Activated CD4-positive, alpha-beta T cell treated with anti-CD3 and anti-CD28 coated beads, Interleukin-2, amount 10 ng/mL, durations not matched to agents 24 days and 14 days (primary cell): ENCODE results near the gene DPEP2. TPM values are rescaled to one million over a fixed set of nuclear protein-coding genes. Genes with fewer than 3 reads are reported as not detected.
"Not testable (repeated sequence)": the region's sequence is repeated elsewhere in the genome, so short reads cannot be mapped to it uniquely, and the experiment has no call there.

ENCODE experiments used
- DNase-seq: peaks from one replicate; pipeline ENCODE4 v3.0.0; 2022
- H3K27ac Mint-ChIP-seq: one replicate; pipeline ENCODE4 v1.8.0; 2022; ENCODE audit warnings: mild to moderate bottlenecking, mixed read lengths
- H3K27me3 Mint-ChIP-seq: one replicate; pipeline ENCODE4 v1.8.0; 2022; ENCODE audit warnings: mixed read lengths
- H3K36me3 Mint-ChIP-seq: one replicate; pipeline ENCODE4 v1.8.0; 2022; ENCODE audit warnings: low read depth, mild to moderate bottlenecking, mixed read lengths
- H3K4me1 Mint-ChIP-seq: one replicate; pipeline ENCODE4 v1.8.0; 2021; ENCODE audit warnings: mixed read lengths
- H3K4me3 Mint-ChIP-seq: one replicate; pipeline ENCODE4 v1.8.0; 2022; ENCODE audit warnings: mild to moderate bottlenecking, moderate library complexity, mixed read lengths
- H3K9me3 Mint-ChIP-seq: one replicate; pipeline ENCODE4 v1.8.0; 2021; ENCODE audit warnings: mixed read lengths
- intact Hi-C: fragments of 100-400 bp; cut with micrococcal nuclease; formaldehyde crosslinking; loops from one replicate; pipeline ENCODE4 v1.15.1; 2023
- total RNA-seq: library from RNA; stranded (reverse); gene quantifications from 2 replicates; pipeline ENCODE4 v1.2.3, GENCODE V29; 2022

The DPEP2 gene
- total RNA-seq, 1 donor from 2014 or later = 1.7 TPM

- H3K4me3 Mint-ChIP-seq = no peak overlapping the region
- H3K4me1 Mint-ChIP-seq = peaks cover 47% of the 10 kb centered on the region
- no peaks in the 10 kb centered on the region for H3K36me3 Mint-ChIP-seq
- DNase-seq = no peak
- no peaks in the 10 kb centered on the region for H3K27me3 Mint-ChIP-seq
- H3K27ac Mint-ChIP-seq = peak overlapping the region; percentile 78
- intact Hi-C loops = loop anchor here (5.0 kb wide), 1 partner anchor 232 kb away; no protein-coding TSS in a partner anchor
- H3K9me3 Mint-ChIP-seq = no peaks in the 10 kb centered on the region
These were observed 3.9 kb downstream of the DPEP2 start for GRCh38 chr16:67995423-67995822.

GRCh38 chr16:67994040-67994408 lies 5.3 kb downstream of the DPEP2 start:
- H3K27me3 Mint-ChIP-seq, H3K36me3 Mint-ChIP-seq, H3K9me3 Mint-ChIP-seq, intact Hi-C loops: not testable (repeated sequence)
- Mint-ChIP-seq H3K4me1 (peaks cover 33% of the 10 kb centered on the region), H3K27ac (peak overlapping the region; percentile 96), H3K4me3 (peak overlapping the region; percentile 86)
- peak; percentile 70 for DNase-seq

GRCh38 chr16:67993207-67994039 lies 5.9 kb downstream of the DPEP2 start:
- peak overlapping the region; percentile 96 for H3K27ac Mint-ChIP-seq
- intact Hi-C loops = loop anchor here (1.0 to 2.0 kb wide), 3 partner anchors 29 to 71 kb away; partner anchors contain the start of genes DDX28 and DUS2
- DNase-seq = peak; percentile 95
- no peaks in the 10 kb centered on the region for H3K27me3 Mint-ChIP-seq
- peak overlapping the region; percentile 86 for H3K4me3 Mint-ChIP-seq
- no peaks in the 10 kb centered on the region for H3K9me3 Mint-ChIP-seq
- peaks cover 29% of the 10 kb centered on the region for H3K4me1 Mint-ChIP-seq
- H3K36me3 Mint-ChIP-seq = no peaks in the 10 kb centered on the region

- Mint-ChIP-seq H3K9me3 (no peaks in the 10 kb centered on the region), H3K36me3 (no peaks in the 10 kb centered on the region), H3K4me3 (peak overlapping the region; percentile 34), H3K27me3 (no peaks in the 10 kb centered on the region), H3K27ac (peak overlapping the region; percentile 76), H3K4me1 (peaks cover 31% of the 10 kb centered on the region)
- intact Hi-C loops = loop anchor here (1.0 to 2.0 kb wide), 3 partner anchors 30 to 72 kb away; partner anchors contain the start of genes DDX28 and DUS2
- DNase-seq = no peak
These were observed 6.5 kb downstream of the DPEP2 start for GRCh38 chr16:67992661-67993206.

GRCh38 chr16:67990018-67990386 lies 9.3 kb downstream of the DPEP2 start:
- H3K4me1 Mint-ChIP-seq = peaks cover 18% of the 10 kb centered on the region
- H3K9me3 Mint-ChIP-seq = no peaks in the 10 kb centered on the region
- no peak for DNase-seq
- intact Hi-C loops = no loop called here
- H3K36me3 Mint-ChIP-seq = no peaks in the 10 kb centered on the region
- no peak overlapping the region for H3K4me3 Mint-ChIP-seq
- H3K27ac Mint-ChIP-seq = no peak overlapping the region
- no peaks in the 10 kb centered on the region for H3K27me3 Mint-ChIP-seq

GRCh38 chr16:67989322-67990017 lies 9.8 kb downstream of the DPEP2 start:
- H3K4me1 Mint-ChIP-seq = peaks cover 17% of the 10 kb centered on the region

GRCh38 chr16:67988675-67989074 lies 10.6 kb downstream of the DPEP2 start:
- Mint-ChIP-seq H3K4me1 (peaks cover 17% of the 10 kb centered on the region), H3K4me3 (no peak overlapping the region), H3K27ac (no peak overlapping the region), H3K9me3 (no peaks in the 10 kb centered on the region), H3K27me3 (no peaks in the 10 kb centered on the region), H3K36me3 (no peaks in the 10 kb centered on the region)
- DNase-seq = no peak
- intact Hi-C loops = no loop called here

More at GRCh38 chr16:67989322-67990017, 9.8 kb downstream of the DPEP2 start:
- intact Hi-C loops = no loop called here
- DNase-seq = no peak
- Mint-ChIP-seq H3K4me3 (no peak overlapping the region), H3K27ac (no peak overlapping the region), H3K36me3 (no peaks in the 10 kb centered on the region), H3K27me3 (no peaks in the 10 kb centered on the region), H3K9me3 (no peaks in the 10 kb centered on the region)

- no peak for DNase-seq
- Mint-ChIP-seq H3K4me1 (peaks cover 19% of the 10 kb centered on the region), H3K27ac (peak overlapping the region; percentile 65), H3K27me3 (no peaks in the 10 kb centered on the region), H3K4me3 (no peak overlapping the region), H3K9me3 (no peaks in the 10 kb centered on the region), H3K36me3 (no peaks in the 10 kb centered on the region)
- intact Hi-C loops = no loop called here
These were observed 11.7 kb downstream of the DPEP2 start for GRCh38 chr16:67987460-67988160.

- intact Hi-C loops = no loop called here
- Mint-ChIP-seq H3K27ac (no peak overlapping the region), H3K27me3 (no peaks in the 10 kb centered on the region), H3K4me3 (no peak overlapping the region), H3K9me3 (no peaks in the 10 kb centered on the region), H3K4me1 (peaks cover 18% of the 10 kb centered on the region), H3K36me3 (no peaks in the 10 kb centered on the region)
- DNase-seq = no peak
These were observed 12.3 kb downstream of the DPEP2 start for GRCh38 chr16:67986949-67987348.

- Mint-ChIP-seq H3K4me3 (no peak overlapping the region), H3K27me3 (peaks cover 3% of the 10 kb centered on the region), H3K9me3 (no peaks in the 10 kb centered on the region), H3K36me3 (no peaks in the 10 kb centered on the region), H3K4me1 (peaks cover 13% of the 10 kb centered on the region), H3K27ac (no peak overlapping the region)
- no peak for DNase-seq
- intact Hi-C loops = no loop called here
These were observed 17.1 kb downstream of the DPEP2 start for GRCh38 chr16:67982011-67982696.

- intact Hi-C loops = no loop called here
- no peak for DNase-seq
- H3K27me3 Mint-ChIP-seq = peaks cover 3% of the 10 kb centered on the region
- no peaks in the 10 kb centered on the region for H3K36me3 Mint-ChIP-seq
- no peak within 1 kb of the TSS for H3K27ac Mint-ChIP-seq
- no peak within 1 kb of the TSS for H3K4me3 Mint-ChIP-seq
- no peaks in the 10 kb centered on the region for H3K9me3 Mint-ChIP-seq
- H3K4me1 Mint-ChIP-seq = peaks cover 13% of the 10 kb centered on the region
These were observed 19.2 kb downstream of the DPEP2 start, which contains the start of gene DPEP3 for GRCh38 chr16:67979955-67980678. DPEP3 (minus strand) TSS chr16:67980499; CDS start chr16:67980380, 119 bp downstream.

GRCh38 chr16:67977469-67978227 lies 21.6 kb downstream of the DPEP2 start:
- intact Hi-C loops = no loop called here
- no peaks in the 10 kb centered on the region for H3K9me3 Mint-ChIP-seq
- H3K27ac Mint-ChIP-seq = no peak overlapping the region
- no peak overlapping the region for H3K4me3 Mint-ChIP-seq
- no peaks in the 10 kb centered on the region for H3K4me1 Mint-ChIP-seq
- peaks cover 6% of the 10 kb centered on the region for H3K27me3 Mint-ChIP-seq
- no peaks in the 10 kb centered on the region for H3K36me3 Mint-ChIP-seq
- no peak for DNase-seq
